ENCODE data around the gene CPNE5.
"Not testable (repeated sequence)": the region's sequence is repeated elsewhere in the genome, so short reads cannot be mapped to it uniquely, and the experiment has no call there.

Gene CPNE5

GRCh38 chr6:36730424-36731380 is 108.5 kb downstream of the CPNE5 start:
- H3K27me3 ChIP-seq (ENCODE audit: insufficient read depth, low read length), result no peaks in the 10 kb centered on the region
- H3K27ac ChIP-seq (ENCODE audit: low read length), result no peak overlapping the region
- H3K9me3 ChIP-seq (ENCODE audit: insufficient read depth, low read depth, low read length), result no peaks in the 10 kb centered on the region
- H3K4me1 ChIP-seq (ENCODE audit: insufficient read depth, low read length), result peaks cover 8% of the 10 kb centered on the region; the same call in 1 of the 2 replicates
- no peaks in the 10 kb centered on the region for H3K36me3 ChIP-seq (ENCODE audit: insufficient read depth, low read depth, low read length)
- H3K4me3 ChIP-seq (ENCODE audit: low read length), result no peak overlapping the region
- no peak overlapping the region for H3K9ac ChIP-seq (ENCODE audit: low read depth, low read length)

- Histone ChIP-seq H3K27ac (ENCODE audit: low read length) (no peak overlapping the region), H3K4me1 (ENCODE audit: insufficient read depth, low read length) (peaks cover 8% of the 10 kb centered on the region; the same call in 1 of the 2 replicates)
Measured at GRCh38 chr6:36729161-36729524, 110.1 kb downstream of the CPNE5 start.

GRCh38 chr6:36728289-36729160 is 110.7 kb downstream of the CPNE5 start:
- Histone ChIP-seq H3K4me3 (ENCODE audit: low read length) (no peak overlapping the region), H3K27me3 (ENCODE audit: insufficient read depth, low read length) (no peaks in the 10 kb centered on the region), H3K36me3 (ENCODE audit: insufficient read depth, low read depth, low read length) (no peaks in the 10 kb centered on the region), H3K4me1 (ENCODE audit: insufficient read depth, low read length) (peaks cover 8% of the 10 kb centered on the region; the same call in 1 of the 2 replicates), H3K9me3 (ENCODE audit: insufficient read depth, low read depth, low read length) (no peaks in the 10 kb centered on the region), H3K27ac (ENCODE audit: low read length) (no peak overlapping the region), H3K9ac (ENCODE audit: low read depth, low read length) (no peak overlapping the region)

More at GRCh38 chr6:36729161-36729524, 110.1 kb downstream of the CPNE5 start:
- H3K4me3 ChIP-seq (ENCODE audit: low read length), result no peak overlapping the region
- H3K27me3 ChIP-seq (ENCODE audit: insufficient read depth, low read length), result no peaks in the 10 kb centered on the region
- H3K9me3 ChIP-seq (ENCODE audit: insufficient read depth, low read depth, low read length), result no peaks in the 10 kb centered on the region
- no peaks in the 10 kb centered on the region for H3K36me3 ChIP-seq (ENCODE audit: insufficient read depth, low read depth, low read length)
- no peak overlapping the region for H3K9ac ChIP-seq (ENCODE audit: low read depth, low read length)

- Histone ChIP-seq H3K4me3 (ENCODE audit: low read length) (no peak overlapping the region), H3K9ac (ENCODE audit: low read depth, low read length) (no peak overlapping the region), H3K27ac (ENCODE audit: low read length) (no peak overlapping the region), H3K4me1 (ENCODE audit: insufficient read depth, low read length) (peaks cover 8% of the 10 kb centered on the region; the same call in 1 of the 2 replicates), H3K36me3 (ENCODE audit: insufficient read depth, low read depth, low read length) (no peaks in the 10 kb centered on the region), H3K9me3 (ENCODE audit: insufficient read depth, low read depth, low read length) (no peaks in the 10 kb centered on the region), H3K27me3 (ENCODE audit: insufficient read depth, low read length) (no peaks in the 10 kb centered on the region)
Measured at GRCh38 chr6:36727505-36728021, 111.7 kb downstream of the CPNE5 start.

GRCh38 chr6:36725581-36725980 is 113.7 kb downstream of the CPNE5 start:
- H3K4me3 ChIP-seq (ENCODE audit: low read length), result no peak overlapping the region
- H3K36me3 ChIP-seq (ENCODE audit: insufficient read depth, low read depth, low read length), result no peaks in the 10 kb centered on the region
- no peaks in the 10 kb centered on the region for H3K4me1 ChIP-seq (ENCODE audit: insufficient read depth, low read length)
- H3K27ac ChIP-seq (ENCODE audit: low read length), result no peak overlapping the region
- no peaks in the 10 kb centered on the region for H3K9me3 ChIP-seq (ENCODE audit: insufficient read depth, low read depth, low read length)
- H3K9ac ChIP-seq (ENCODE audit: low read depth, low read length), result no peak overlapping the region
- H3K27me3 ChIP-seq (ENCODE audit: insufficient read depth, low read length), result no peaks in the 10 kb centered on the region

GRCh38 chr6:36724514-36725390 is 114.5 kb downstream of the CPNE5 start:
- H3K4me1 ChIP-seq (ENCODE audit: insufficient read depth, low read length), result no peaks in the 10 kb centered on the region
- H3K9me3 ChIP-seq (ENCODE audit: insufficient read depth, low read depth, low read length), result no peaks in the 10 kb centered on the region
- no peak overlapping the region for H3K4me3 ChIP-seq (ENCODE audit: low read length)
- H3K27me3 ChIP-seq (ENCODE audit: insufficient read depth, low read length), result no peaks in the 10 kb centered on the region
- H3K36me3 ChIP-seq (ENCODE audit: insufficient read depth, low read depth, low read length), result no peaks in the 10 kb centered on the region
- no peak overlapping the region for H3K9ac ChIP-seq (ENCODE audit: low read depth, low read length)
- H3K27ac ChIP-seq (ENCODE audit: low read length), result no peak overlapping the region

GRCh38 chr6:36723992-36724391 is 115.3 kb downstream of the CPNE5 start:
- not testable (repeated sequence) for H3K9me3 ChIP-seq (ENCODE audit: insufficient read depth, low read depth, low read length); H3K4me3 ChIP-seq (ENCODE audit: low read length); H3K36me3 ChIP-seq (ENCODE audit: insufficient read depth, low read depth, low read length); H3K27ac ChIP-seq (ENCODE audit: low read length); H3K4me1 ChIP-seq (ENCODE audit: insufficient read depth, low read length); H3K27me3 ChIP-seq (ENCODE audit: insufficient read depth, low read length); H3K9ac ChIP-seq (ENCODE audit: low read depth, low read length)

- Histone ChIP-seq H3K9ac (ENCODE audit: low read depth, low read length) (no peak overlapping the region), H3K9me3 (ENCODE audit: insufficient read depth, low read depth, low read length) (no peaks in the 10 kb centered on the region), H3K4me3 (ENCODE audit: low read length) (no peak overlapping the region), H3K4me1 (ENCODE audit: insufficient read depth, low read length) (no peaks in the 10 kb centered on the region), H3K27me3 (ENCODE audit: insufficient read depth, low read length) (no peaks in the 10 kb centered on the region), H3K27ac (ENCODE audit: low read length) (no peak overlapping the region), H3K36me3 (ENCODE audit: insufficient read depth, low read depth, low read length) (no peaks in the 10 kb centered on the region)
Measured at GRCh38 chr6:36722879-36723278, 116.4 kb downstream of the CPNE5 start.

GRCh38 chr6:36722365-36722764 is 116.9 kb downstream of the CPNE5 start:
- no peaks in the 10 kb centered on the region for H3K27me3 ChIP-seq (ENCODE audit: insufficient read depth, low read length)
- H3K4me1 ChIP-seq (ENCODE audit: insufficient read depth, low read length), result no peaks in the 10 kb centered on the region
- no peaks in the 10 kb centered on the region for H3K36me3 ChIP-seq (ENCODE audit: insufficient read depth, low read depth, low read length)
- no peak overlapping the region for H3K4me3 ChIP-seq (ENCODE audit: low read length)
- no peaks in the 10 kb centered on the region for H3K9me3 ChIP-seq (ENCODE audit: insufficient read depth, low read depth, low read length)
- H3K9ac ChIP-seq (ENCODE audit: low read depth, low read length), result no peak overlapping the region
- no peak overlapping the region for H3K27ac ChIP-seq (ENCODE audit: low read length)

GRCh38 chr6:36721369-36722140 is 117.7 kb downstream of the CPNE5 start:
- Histone ChIP-seq H3K9ac (ENCODE audit: low read depth, low read length) (no peak overlapping the region), H3K9me3 (ENCODE audit: insufficient read depth, low read depth, low read length) (no peaks in the 10 kb centered on the region), H3K4me1 (ENCODE audit: insufficient read depth, low read length) (no peaks in the 10 kb centered on the region), H3K27me3 (ENCODE audit: insufficient read depth, low read length) (no peaks in the 10 kb centered on the region), H3K36me3 (ENCODE audit: insufficient read depth, low read depth, low read length) (no peaks in the 10 kb centered on the region), H3K27ac (ENCODE audit: low read length) (no peak overlapping the region), H3K4me3 (ENCODE audit: low read length) (no peak overlapping the region)
